Fibroblast of villous mesenchyme (primary cell): ENCODE data around the gene FGF1. TPM values are rescaled to one million over a fixed set of nuclear protein-coding genes. Genes with fewer than 3 reads are reported as not detected.

Experiments used
- DNase-seq: peaks from one replicate; pipeline ENCODE4 v3.0.0-alpha.2; 2010; ENCODE audit warnings: low read depth
- H3K4me3 ChIP-seq: 2 replicates; pipeline ENCODE4 v1.5.1; 2011; ENCODE audit warnings: low read depth, mild to moderate bottlenecking, low read length
- CTCF ChIP-seq: IDR thresholded peaks from 2 replicates; pipeline ENCODE4 v1.5.1; 2012; ENCODE audit warnings: low read depth, mild to moderate bottlenecking, low read length; ENCODE audit not compliant: insufficient read depth
- total RNA-seq: library from RNA; depleted of rRNA; stranded (reverse); fragments of >200 nt; gene quantifications from 2 replicates; pipeline ENCODE4 v1.2.3, GENCODE V29; 2012

FGF1 gene
- total RNA-seq, 1 donor, result 16.0 TPM

DNA sequence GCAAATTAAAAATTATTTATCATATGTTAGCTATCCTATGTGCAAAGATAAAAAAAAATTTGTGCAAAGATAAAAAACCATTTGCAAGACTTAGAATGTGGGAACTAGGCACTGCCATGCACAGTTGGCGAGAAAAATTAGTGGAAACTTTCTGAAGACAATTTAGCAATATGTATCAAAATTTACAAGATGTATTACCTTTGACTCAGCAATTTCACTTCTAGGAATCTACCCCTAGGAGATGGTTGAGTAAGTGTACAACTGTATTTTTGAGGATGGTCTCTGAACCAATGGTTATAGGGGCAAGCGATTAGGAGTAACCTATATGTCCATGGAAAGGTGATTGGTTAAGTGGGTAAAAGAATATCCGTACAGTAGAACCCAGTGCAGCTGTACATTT is 88.9 kb downstream of the FGF1 start:
- no peak for DNase-seq
- no peak for TF ChIP-seq CTCF
- H3K4me3 ChIP-seq, result no peak overlapping the region

DNA sequence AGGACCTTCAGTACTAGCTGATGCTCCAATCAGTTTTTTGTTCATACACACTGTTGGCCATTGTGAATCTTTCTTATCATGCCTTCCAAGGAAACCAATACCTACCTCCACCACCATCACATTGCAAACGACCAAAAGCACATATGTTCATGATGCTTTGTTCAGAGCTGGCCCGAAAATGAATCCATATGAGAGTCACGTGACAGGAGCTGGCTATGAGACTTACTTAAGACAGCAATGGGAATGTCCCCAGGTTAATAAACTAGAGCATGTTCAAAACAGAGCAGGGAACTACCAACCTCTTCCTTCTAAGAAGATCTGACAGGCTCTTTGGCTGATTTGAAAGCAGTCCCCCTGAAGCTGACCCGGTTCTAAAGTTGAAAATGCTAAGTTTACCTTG is 93.5 kb downstream of the FGF1 start:
- TF ChIP-seq CTCF, result no peak
- no peak for DNase-seq

DNA sequence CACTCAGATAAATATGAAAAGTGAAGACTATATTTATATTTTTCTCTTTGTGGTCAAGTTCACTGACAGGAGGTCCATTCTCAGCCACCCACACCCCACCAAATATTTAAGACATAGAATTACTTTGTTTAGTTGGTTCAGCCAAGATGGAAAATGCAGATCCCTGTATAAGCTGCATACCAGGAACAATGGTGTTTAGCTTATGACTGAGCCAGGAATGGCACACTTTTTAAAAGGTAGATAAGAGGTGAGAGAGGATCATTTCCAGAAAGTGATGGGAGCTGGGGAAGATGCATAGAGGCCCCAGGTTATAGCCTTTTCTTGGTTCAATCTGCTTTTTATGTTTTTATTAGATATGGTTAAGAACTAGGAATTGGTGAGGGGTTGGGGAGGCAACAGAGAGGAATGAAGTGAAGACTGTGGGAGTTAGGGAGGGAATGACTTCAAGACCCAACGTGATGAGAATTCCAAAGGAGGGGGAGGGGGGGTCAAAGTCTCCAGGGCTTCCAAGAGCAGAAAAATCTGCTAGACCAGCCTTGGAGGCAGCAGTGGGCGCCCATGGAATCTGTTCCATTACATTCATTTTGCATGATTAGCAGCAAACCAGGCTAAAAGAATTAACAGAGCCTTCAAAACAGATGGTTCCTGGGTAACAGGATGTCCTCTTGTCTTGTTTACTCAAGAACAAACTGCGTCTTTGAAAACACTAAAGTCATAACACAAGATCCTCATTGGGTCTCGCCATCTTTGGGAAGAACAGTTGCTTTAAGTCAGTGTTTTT is 95.2 kb downstream of the FGF1 start:
- H3K4me3 ChIP-seq, result no peak overlapping the region
- DNase-seq, result peak; percentile 67

More for the DNA sequence above, 93.5 kb downstream of the FGF1 start:
- H3K4me3 ChIP-seq, result no peak overlapping the region

GRCh38 chr5:142589720-142590119 is 96.2 kb downstream of the FGF1 start:
- no peak overlapping the region for H3K4me3 ChIP-seq
- no peak for DNase-seq
- TF ChIP-seq CTCF, result no peak

More for the DNA sequence above, 95.2 kb downstream of the FGF1 start:
- TF ChIP-seq CTCF, result no peak

DNA sequence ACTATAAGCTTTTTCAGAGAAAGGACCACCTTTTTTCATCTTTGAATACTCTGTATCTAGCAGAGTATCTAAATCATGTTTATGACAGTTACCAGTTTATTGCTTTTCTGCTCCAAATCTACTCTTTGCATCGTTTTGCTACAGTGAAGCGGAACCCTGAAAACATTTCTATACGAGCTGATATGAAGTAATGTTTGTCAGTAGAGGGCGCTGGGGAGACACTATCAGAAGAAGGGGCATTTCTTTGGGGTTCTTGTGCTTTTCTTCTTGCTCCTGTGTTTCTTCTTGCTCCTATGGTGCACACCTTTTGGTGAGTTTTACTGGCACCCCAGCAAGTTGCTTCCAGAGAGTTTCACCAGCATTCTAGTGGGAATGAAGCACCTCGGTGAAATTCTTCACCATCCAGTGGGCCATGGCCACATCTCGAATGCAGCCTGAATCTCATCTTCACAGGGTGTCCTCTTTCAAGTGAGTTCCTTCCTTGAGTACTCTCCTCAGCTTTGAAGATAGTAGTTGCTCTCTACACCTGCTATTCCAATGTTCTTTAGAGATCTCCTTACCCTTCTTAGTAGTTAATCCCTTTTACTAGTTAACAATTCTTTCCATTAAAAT is 98.4 kb downstream of the FGF1 start:
- peak; percentile 63 for DNase-seq
- peak; percentile 74 for TF ChIP-seq CTCF
- no peak overlapping the region for H3K4me3 ChIP-seq

DNA sequence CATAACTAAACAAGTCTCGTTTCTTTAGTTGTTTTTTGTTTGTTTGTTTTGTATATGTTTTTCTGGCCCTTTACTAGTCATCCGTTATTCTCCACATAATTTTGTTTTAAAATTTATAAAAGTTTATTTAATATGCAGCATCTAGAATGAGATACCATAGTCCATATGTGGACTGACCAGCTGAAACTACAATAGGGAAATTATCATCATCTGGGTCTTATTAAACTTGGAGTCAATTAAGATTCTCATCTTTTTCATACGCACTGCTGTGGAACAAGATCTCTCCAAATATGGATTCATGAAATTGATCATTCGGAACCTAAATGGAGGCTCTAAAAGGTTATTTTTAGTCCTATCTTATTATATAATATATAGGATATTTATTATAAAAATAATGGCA is 99.3 kb downstream of the FGF1 start:
- no peak for TF ChIP-seq CTCF
- DNase-seq, result no peak

More for the DNA sequence above, 99.3 kb downstream of the FGF1 start:
- no peak overlapping the region for H3K4me3 ChIP-seq
